Activated T-cell treated with anti-CD3 and anti-CD28 coated beads for 1 hour (primary cell): ENCODE measurements around the gene FUT7.
A peak's percentile ranks its signal among the peaks of the same experiment; 100 is the strongest.
"Not testable (repeated sequence)": the region's sequence is repeated elsewhere in the genome, so short reads cannot be mapped to it uniquely, and the experiment has no call there.

Source experiments
- DNase-seq: peaks from one replicate; pipeline ENCODE4 v3.0.0-alpha.2; 2020; ENCODE audit warnings: low read depth

FUT7 gene

GRCh38 chr9:137066096-137066861, 34.4 kb upstream of the FUT7 start:
- DNase-seq: no peak

GRCh38 chr9:137065336-137065967, 33.6 kb upstream of the FUT7 start:
- DNase-seq: no peak

- DNase-seq: no peak
Measured at GRCh38 chr9:137064880-137065164, 32.9 kb upstream of the FUT7 start.

GRCh38 chr9:137064027-137064879, 32.4 kb upstream of the FUT7 start:
- peak; percentile 60 for DNase-seq

- no peak for DNase-seq
Measured at GRCh38 chr9:137063311-137064026, 31.6 kb upstream of the FUT7 start.

- not testable (repeated sequence) for DNase-seq
Measured at GRCh38 chr9:137062798-137063197, 30.9 kb upstream of the FUT7 start.

- DNase-seq: no peak
Measured at GRCh38 chr9:137062384-137062783, 30.5 kb upstream of the FUT7 start.

- DNase-seq: no peak
Measured at GRCh38 chr9:137058521-137059234, 26.8 kb upstream of the FUT7 start.

- DNase-seq: no peak
Measured at GRCh38 chr9:137057545-137057944, 25.7 kb upstream of the FUT7 start.

- no peak for DNase-seq
Measured at GRCh38 chr9:137056739-137057415, 25.0 kb upstream of the FUT7 start.

- DNase-seq: no peak
Measured at GRCh38 chr9:137055385-137056364, 23.8 kb upstream of the FUT7 start.

- DNase-seq: no peak
Measured at GRCh38 chr9:137054932-137055384, 23.1 kb upstream of the FUT7 start.

GRCh38 chr9:137053944-137054931, 22.4 kb upstream of the FUT7 start, which contains the start of gene ENTPD2:
ENTPD2 (minus strand) TSS chr9:137054061; CDS start chr9:137053997, 64 bp downstream.
- no peak for DNase-seq

GRCh38 chr9:137052998-137053943, 21.4 kb upstream of the FUT7 start:
- DNase-seq: no peak

- DNase-seq: no peak
Measured at GRCh38 chr9:137052293-137052692, 20.4 kb upstream of the FUT7 start.

- DNase-seq: no peak
Measured at GRCh38 chr9:137051145-137051724, 19.3 kb upstream of the FUT7 start.

GRCh38 chr9:137050570-137050969, 18.7 kb upstream of the FUT7 start:
- no peak for DNase-seq
